T-cell (primary cell): ENCODE results near the gene POC1B. TPM values are rescaled to one million over a fixed set of nuclear protein-coding genes. Genes with fewer than 3 reads are reported as not detected.
A peak's percentile ranks its signal among the peaks of the same experiment; 100 is the strongest.

Experiments used
- ATAC-seq, 4 experiments: fragments of 200-7000 bp in 3 of 4; fragments of 150-1000 bp in 1 of 4; cut with Tn5 transposase; replicated peaks in 1 of 4; 1 replicate in 3 of 4; 2 replicates in 1 of 4; pipeline ENCODE4 v1.10.0; 2021; ENCODE audit warnings: moderate library complexity in 3 of 4, mild to moderate bottlenecking in 2 of 4, moderate number of reproducible peaks in 1 of 4
- CTCF ChIA-PET, 2 donors: fragments of 300-600 bp; sonication (Branson Sonifier 250); formaldehyde crosslinking; loops; one replicate each; lab custom pipeline; 2022; ENCODE audit warnings: antibody characterized with exemption in 2 of 2; lab: Charles Lee
- POLR2A ChIA-PET, 2 donors: fragments of 300-600 bp; sonication (Branson Sonifier 250); formaldehyde crosslinking; loops; one replicate each; lab custom pipeline; 2022; ENCODE audit warnings: antibody characterized with exemption in 2 of 2; lab: Charles Lee
- DNase-seq, 35 experiments: peaks; one replicate each; pipeline versions ENCODE4 v3.0.0 to v3.0.0-alpha.2; 2013 to 2023
- H3K27ac ChIP-seq: one replicate; pipeline ENCODE4 v1.5.1; 2013; ENCODE audit warnings: low read length
- H3K27me3 ChIP-seq, 2 experiments: replicated peaks in 1 of 2; 1 replicate in 1 of 2; 2 replicates in 1 of 2; pipeline versions ENCODE4 v1.6.1 to v1.7.0; 2013; ENCODE audit warnings: low read length in 1 of 2, mixed read lengths in 1 of 2; ENCODE audit not compliant: control insufficient read depth in 2 of 2, insufficient read depth in 2 of 2; ENCODE audit errors: extremely low read depth in 1 of 2
- H3K36me3 ChIP-seq, 2 donors: 1 replicate in 1 of 2; 2 replicates in 1 of 2; pipeline versions ENCODE4 v1.6.1 to v1.7.0; 2013; ENCODE audit warnings: low read length in 1 of 2; ENCODE audit not compliant: control insufficient read depth in 2 of 2, insufficient read depth in 1 of 2; ENCODE audit errors: extremely low read depth in 1 of 2
- H3K4me1 ChIP-seq, 2 experiments: 1 replicate in 1 of 2; 2 replicates in 1 of 2; pipeline versions ENCODE4 v1.6.1 to v1.7.0; 2013; ENCODE audit warnings: low read length in 2 of 2, mixed read lengths in 1 of 2; ENCODE audit not compliant: insufficient read depth in 2 of 2, control insufficient read depth in 1 of 2; ENCODE audit errors: extremely low read depth in 1 of 2
- H3K4me3 ChIP-seq, 2 donors: 1 replicate in 1 of 2; 2 replicates in 1 of 2; pipeline versions ENCODE4 v1.5.1 to v1.7.0; 2013; ENCODE audit warnings: mild to moderate bottlenecking in 2 of 2, low read length in 1 of 2, moderate library complexity in 1 of 2; ENCODE audit not compliant: control insufficient read depth in 1 of 2; ENCODE audit errors: extremely low read depth in 1 of 2
- H3K9me3 ChIP-seq: 2 replicates; pipeline ENCODE4 v1.7.0; 2013
- H3K27ac Mint-ChIP-seq, 2 donors: one replicate each; pipeline ENCODE4 v1.8.0; 2020 to 2021; ENCODE audit warnings: mild to moderate bottlenecking in 2 of 2, mixed read lengths in 2 of 2
- H3K27me3 Mint-ChIP-seq, 2 donors: one replicate each; pipeline ENCODE4 v1.8.0; 2021 to 2022; ENCODE audit warnings: mixed read lengths in 2 of 2
- H3K36me3 Mint-ChIP-seq: one replicate; pipeline ENCODE4 v1.8.0; 2021; ENCODE audit warnings: mixed read lengths
- H3K4me1 Mint-ChIP-seq, 3 donors: one replicate each; pipeline ENCODE4 v1.8.0; 2020 to 2022; ENCODE audit warnings: mixed read lengths in 3 of 3, mild to moderate bottlenecking in 1 of 3
- H3K4me3 Mint-ChIP-seq, 3 donors: one replicate each; pipeline ENCODE4 v1.8.0; 2020 to 2022; ENCODE audit warnings: mild to moderate bottlenecking in 3 of 3, mixed read lengths in 3 of 3, moderate library complexity in 3 of 3
- H3K9me3 Mint-ChIP-seq, 3 donors: one replicate each; pipeline ENCODE4 v1.8.0; 2020 to 2022; ENCODE audit warnings: mixed read lengths in 3 of 3
- WGBS: methylation state at CpG from one replicate; pipeline ENCODE4 v1.1.5; 2013; ENCODE audit warnings: missing lambda C conversion rate; ENCODE audit not compliant: insufficient coverage; 5-methylcytosine and 5-hydroxymethylcytosine counted together
- total RNA-seq, 35 experiments: library from RNA in 6 of 35; stranded (reverse) in 6 of 35; fragments of 120-200 nt in 1 of 35; gene quantifications; one replicate each; pipeline versions ENCODE4 v1.2.1 to v1.2.4 and lab custom pipeline; 2013 to 2026

POC1B gene
- total RNA-seq, 5 donors from 2014 or later (not counting 1 experiment from before 2014, with no cell fraction given) = 17.2 to 25.5 (median 18.9) TPM

DNA sequence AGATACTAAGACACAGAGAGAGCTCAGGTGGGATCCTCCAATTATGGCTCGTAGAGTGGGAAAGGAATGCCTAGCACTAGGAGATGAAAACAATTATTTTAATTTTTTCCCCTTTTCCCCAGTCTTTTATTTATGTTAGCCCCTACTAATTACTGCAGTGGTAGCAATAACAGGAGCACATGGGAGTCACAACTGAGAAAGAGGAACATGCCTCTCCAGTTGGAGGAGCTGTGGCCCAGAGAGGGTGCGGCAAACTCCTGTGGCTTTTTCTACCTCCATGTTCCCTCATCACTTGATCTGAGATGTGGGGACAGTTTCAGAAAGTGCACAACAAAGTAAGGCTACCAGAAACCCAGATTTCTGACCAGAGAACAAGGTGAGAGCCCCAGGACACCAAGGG, 25.9 kb upstream of the POC1B start:
- H3K36me3 Mint-ChIP-seq = peaks cover 3% of the 10 kb centered on the region
- DNase-seq = no peak
- H3K4me1 Mint-ChIP-seq = no peaks in the 10 kb centered on the region
- H3K27me3 Mint-ChIP-seq = peaks cover 2 to 6% of the 10 kb centered on the region in 2 donors
- peaks cover 5% of the 10 kb centered on the region in 3 donors for H3K9me3 Mint-ChIP-seq
- no peak overlapping the region for H3K27ac ChIP-seq
- no peak overlapping the region for H3K4me3 ChIP-seq
- ChIA-PET CTCF (interaction anchor here in 1 of 2 donors (1.8 kb wide), 1 partner anchor 9 kb away, joined by 6 read pairs; no protein-coding TSS in a partner anchor), POLR2A (no interaction called here)
- H3K4me1 ChIP-seq = no peaks in the 10 kb centered on the region
- ATAC-seq = no peak
- H3K36me3 ChIP-seq = no peaks in the 10 kb centered on the region
- no peak overlapping the region for H3K4me3 Mint-ChIP-seq
- no peaks in the 10 kb centered on the region for H3K27me3 ChIP-seq
- WGBS = no CpG with 5 or more reads among the region's 2 CpGs
- no peak overlapping the region for H3K27ac Mint-ChIP-seq
- no peaks in the 10 kb centered on the region for H3K9me3 ChIP-seq

- no peak overlapping the region for H3K4me3 Mint-ChIP-seq
- no peak overlapping the region for H3K4me3 ChIP-seq
- no peaks in the 10 kb centered on the region for H3K36me3 ChIP-seq
- DNase-seq = no peak
- H3K27me3 Mint-ChIP-seq = peaks cover 2 to 6% of the 10 kb centered on the region in 2 donors
- peaks cover 4 to 9% (median 7%) of the 10 kb centered on the region in 3 donors for H3K4me1 Mint-ChIP-seq
- H3K27me3 ChIP-seq = no peaks in the 10 kb centered on the region
- ATAC-seq = no peak
- POLR2A ChIA-PET = no interaction called here
- H3K4me1 ChIP-seq = peaks cover 0 to 2% of the 10 kb centered on the region in 2 experiments
- H3K9me3 Mint-ChIP-seq = no peaks in the 10 kb centered on the region
- 60% methylated on average over 1 of the region's 4 CpGs for WGBS
- CTCF ChIA-PET = interaction anchor here in 1 of 2 donors (1.3 kb wide), 1 partner anchor 12 kb away, joined by 4 read pairs; no protein-coding TSS in a partner anchor
- no peaks in the 10 kb centered on the region for H3K36me3 Mint-ChIP-seq
- H3K27ac ChIP-seq = no peak overlapping the region
- no peaks in the 10 kb centered on the region for H3K9me3 ChIP-seq
- H3K27ac Mint-ChIP-seq = no peak overlapping the region
Observed at GRCh38 chr12:89547101-89547500, 21.3 kb upstream of the POC1B start.

- Histone ChIP-seq H3K9me3 (no peaks in the 10 kb centered on the region), H3K4me1 (peaks cover 0 to 2% of the 10 kb centered on the region in 2 experiments), H3K27ac (no peak overlapping the region), H3K27me3 (no peaks in the 10 kb centered on the region), H3K36me3 (no peaks in the 10 kb centered on the region), H3K4me3 (no peak overlapping the region)
- Mint-ChIP-seq H3K27me3 (peaks cover 2 to 6% of the 10 kb centered on the region in 2 donors), H3K27ac (no peak overlapping the region), H3K9me3 (no peaks in the 10 kb centered on the region), H3K36me3 (no peaks in the 10 kb centered on the region), H3K4me3 (no peak overlapping the region), H3K4me1 (peaks cover 4 to 9% (median 7%) of the 10 kb centered on the region in 3 donors)
- ChIA-PET CTCF (no interaction called here), POLR2A (no interaction called here)
- WGBS = no CpG with 5 or more reads among the region's 4 CpGs
- ATAC-seq = no peak
- DNase-seq = no peak
Observed at GRCh38 chr12:89546151-89546550, 20.3 kb upstream of the POC1B start.

GRCh38 chr12:89544681-89545184, 18.9 kb upstream of the POC1B start:
- H3K4me3 ChIP-seq = no peak overlapping the region
- Mint-ChIP-seq H3K27me3 (peaks cover 2 to 6% of the 10 kb centered on the region in 2 donors), H3K4me1 (peaks cover 4 to 9% (median 7%) of the 10 kb centered on the region in 3 donors), H3K4me3 (no peak overlapping the region), H3K27ac (no peak overlapping the region), H3K36me3 (no peaks in the 10 kb centered on the region), H3K9me3 (no peaks in the 10 kb centered on the region)
- no peak overlapping the region for H3K27ac ChIP-seq
- H3K9me3 ChIP-seq = no peaks in the 10 kb centered on the region
- CTCF ChIA-PET = interaction anchor here (0.6 to 3.4 kb wide), 13 partner anchors 21 to 1744 kb away, joined by 3 to 25 read pairs (median 4); no protein-coding TSS in a partner anchor
- H3K4me1 ChIP-seq = peaks cover 0 to 2% of the 10 kb centered on the region in 2 experiments
- no peak for ATAC-seq
- H3K36me3 ChIP-seq = no peaks in the 10 kb centered on the region
- POLR2A ChIA-PET = no interaction called here
- no peak for DNase-seq
- 80% methylated on average over 1 of the region's 6 CpGs for WGBS
- no peaks in the 10 kb centered on the region for H3K27me3 ChIP-seq

GRCh38 chr12:89544022-89544421, 18.2 kb upstream of the POC1B start:
- no peak overlapping the region for H3K4me3 ChIP-seq
- ChIA-PET CTCF (interaction anchor here (0.5 to 3.4 kb wide), 21 partner anchors 8 to 1743 kb away, joined by 3 to 25 read pairs (median 3); no protein-coding TSS in a partner anchor), POLR2A (no interaction called here)
- Mint-ChIP-seq H3K4me3 (no peak overlapping the region), H3K9me3 (no peaks in the 10 kb centered on the region), H3K36me3 (no peaks in the 10 kb centered on the region), H3K27me3 (peaks cover 2 to 6% of the 10 kb centered on the region in 2 donors), H3K27ac (no peak overlapping the region), H3K4me1 (peaks cover 4 to 9% (median 7%) of the 10 kb centered on the region in 3 donors)
- DNase-seq = no peak
- H3K4me1 ChIP-seq = peaks cover 0 to 2% of the 10 kb centered on the region in 2 experiments
- ATAC-seq = no peak
- H3K36me3 ChIP-seq = no peaks in the 10 kb centered on the region
- H3K9me3 ChIP-seq = no peaks in the 10 kb centered on the region
- H3K27ac ChIP-seq = no peak overlapping the region
- no peaks in the 10 kb centered on the region for H3K27me3 ChIP-seq
- 100% methylated on average over 1 of the region's 1 CpG for WGBS

DNA sequence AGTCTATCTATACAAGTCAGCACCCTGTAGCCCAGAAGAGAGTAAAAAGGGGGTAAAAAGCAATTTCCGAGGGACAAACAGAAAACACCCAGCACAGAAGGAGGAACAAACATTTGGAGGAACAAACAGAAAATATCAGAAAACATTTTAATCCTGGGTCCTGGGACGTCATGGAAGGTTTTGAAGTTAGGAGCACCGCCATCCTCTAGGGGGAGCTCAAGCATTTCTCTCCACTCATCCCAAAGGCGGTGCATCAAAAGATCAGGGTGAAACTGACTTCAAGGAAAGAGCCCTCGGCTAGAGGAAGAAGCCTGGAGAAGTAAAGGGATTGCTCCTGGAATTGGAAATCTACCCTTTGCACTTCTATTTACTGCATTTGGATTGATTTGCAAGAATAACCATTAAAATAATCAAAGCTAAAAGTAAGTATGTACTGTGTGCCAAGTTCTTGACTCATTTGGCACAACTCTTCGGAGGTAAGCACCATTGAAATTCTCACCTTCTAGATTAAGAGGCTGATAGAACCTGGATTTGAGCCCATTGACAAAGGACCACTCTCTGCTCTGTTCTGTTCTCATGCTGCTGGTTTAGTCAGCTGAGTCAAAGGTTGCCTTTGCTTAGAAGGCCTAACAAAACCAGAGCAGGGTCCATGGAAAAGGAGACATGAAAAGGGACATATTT, 17.2 kb upstream of the POC1B start:
- peaks cover 2 to 6% of the 10 kb centered on the region in 2 donors for H3K27me3 Mint-ChIP-seq
- no peak overlapping the region for H3K27ac Mint-ChIP-seq
- Histone ChIP-seq H3K27ac (no peak overlapping the region), H3K9me3 (no peaks in the 10 kb centered on the region), H3K27me3 (no peaks in the 10 kb centered on the region), H3K4me3 (no peak overlapping the region), H3K4me1 (peaks cover 0 to 2% of the 10 kb centered on the region in 2 experiments), H3K36me3 (no peaks in the 10 kb centered on the region)
- ChIA-PET POLR2A (interaction anchor here in 1 of 2 donors (0.6 kb wide), 1 partner anchor 190 kb away, joined by 3 read pairs; no protein-coding TSS in a partner anchor), CTCF (interaction anchor here (0.5 to 3.4 kb wide), 19 partner anchors 9 to 1420 kb away, joined by 3 to 25 read pairs (median 4); no protein-coding TSS in a partner anchor)
- ATAC-seq = peak; percentile 68 to 87 (median 85)
- peak; percentile 5 to 84 (median 50) for DNase-seq
- peaks cover 4 to 9% (median 7%) of the 10 kb centered on the region in 3 donors for H3K4me1 Mint-ChIP-seq
- no CpG with 5 or more reads among the region's 6 CpGs for WGBS
- no peak overlapping the region for H3K4me3 Mint-ChIP-seq
- H3K9me3 Mint-ChIP-seq = no peaks in the 10 kb centered on the region
- H3K36me3 Mint-ChIP-seq = no peaks in the 10 kb centered on the region
